Brain microvascular endothelial cell (primary cell): ENCODE measurements around the gene FOCAD.

Experiments used
- DNase-seq: peaks from one replicate; pipeline ENCODE4 v3.0.0-alpha.2; 2020
- H3K27ac ChIP-seq: fragments of 250-450 bp; sonication (Bioruptor Pico); 2 replicates; pipeline ENCODE4 v1.5.1; 2020; ENCODE audit warnings: mild to moderate bottlenecking, moderate library complexity
- H3K27me3 ChIP-seq: fragments of 250-450 bp; sonication (Bioruptor Pico); replicated peaks from 2 replicates; pipeline ENCODE4 v1.5.1; 2020; ENCODE audit warnings: mild to moderate bottlenecking
- H3K36me3 ChIP-seq: fragments of 250-450 bp; sonication (Bioruptor Pico); replicated peaks from 2 replicates; pipeline ENCODE4 v1.5.1; 2020; ENCODE audit warnings: mild to moderate bottlenecking
- H3K4me3 ChIP-seq: 2 replicates; pipeline ENCODE4 v1.5.1; 2011; ENCODE audit warnings: low read depth, mild to moderate bottlenecking, control low read depth, low read length, moderate library complexity
- CTCF ChIP-seq: IDR thresholded peaks from 2 replicates; pipeline ENCODE4 v1.5.1; 2011; ENCODE audit warnings: low read depth, mild to moderate bottlenecking, moderate library complexity, low read length, control low read depth, inconsistent platforms; ENCODE audit errors: missing control alignments
- in situ Hi-C: cut with HindIII; loops from 2 replicates; pipeline ENCODE4 v1.10.0; 2017; ENCODE audit warnings: low sequenced_read_pairs, low pct_ligation_motif_present

Gene FOCAD

GRCh38 chr9:21001581-21001980 lies 317.5 kb downstream of the FOCAD start:
- in situ Hi-C loops, result no loop called here
- no peak overlapping the region for H3K27ac ChIP-seq

GRCh38 chr9:21002040-21002439 lies 318.0 kb downstream of the FOCAD start:
- in situ Hi-C loops, result no loop called here
- DNase-seq, result no peak
- no peak overlapping the region for H3K27ac ChIP-seq

More at GRCh38 chr9:21001581-21001980, 317.5 kb downstream of the FOCAD start:
- Histone ChIP-seq H3K36me3 (no peaks in the 10 kb centered on the region), H3K4me3 (no peak overlapping the region), H3K27me3 (no peaks in the 10 kb centered on the region)
- no peak for DNase-seq
- TF ChIP-seq CTCF, result no peak

GRCh38 chr9:21015129-21015815 lies 331.2 kb downstream of the FOCAD start:
- Histone ChIP-seq H3K36me3 (no peaks in the 10 kb centered on the region), H3K27me3 (no peaks in the 10 kb centered on the region), H3K27ac (no peak overlapping the region), H3K4me3 (no peak overlapping the region)
- TF ChIP-seq CTCF, result no peak
- DNase-seq, result no peak
- in situ Hi-C loops, result no loop called here

More at GRCh38 chr9:21002040-21002439, 318.0 kb downstream of the FOCAD start:
- TF ChIP-seq CTCF, result no peak
- H3K27me3 ChIP-seq, result no peaks in the 10 kb centered on the region
- H3K36me3 ChIP-seq, result no peaks in the 10 kb centered on the region
- H3K4me3 ChIP-seq, result no peak overlapping the region

GRCh38 chr9:21015995-21016394 lies 331.9 kb downstream of the FOCAD start:
- Histone ChIP-seq H3K4me3 (no peak overlapping the region), H3K36me3 (no peaks in the 10 kb centered on the region), H3K27ac (no peak overlapping the region), H3K27me3 (no peaks in the 10 kb centered on the region)
- DNase-seq, result no peak
- no peak for TF ChIP-seq CTCF
- in situ Hi-C loops, result no loop called here

- no peaks in the 10 kb centered on the region for H3K27me3 ChIP-seq
- H3K36me3 ChIP-seq, result no peaks in the 10 kb centered on the region
- H3K27ac ChIP-seq, result peak overlapping the region; percentile 14
- no peak overlapping the region for H3K4me3 ChIP-seq
- no peak for TF ChIP-seq CTCF
- in situ Hi-C loops, result no loop called here
- peak; percentile 67 for DNase-seq
These were observed 332.8 kb downstream of the FOCAD start for GRCh38 chr9:21016701-21017491.

GRCh38 chr9:21018177-21018576 lies 334.1 kb downstream of the FOCAD start:
- no peak for TF ChIP-seq CTCF
- H3K27ac ChIP-seq, result no peak overlapping the region
- in situ Hi-C loops, result no loop called here
- DNase-seq, result no peak
- H3K36me3 ChIP-seq, result no peaks in the 10 kb centered on the region
- H3K27me3 ChIP-seq, result no peaks in the 10 kb centered on the region
- no peak overlapping the region for H3K4me3 ChIP-seq
